ENCODE measurements around the gene CDH13. TPM values are rescaled to one million over a fixed set of nuclear protein-coding genes. Genes with fewer than 3 reads are reported as not detected.

Gene CDH13
- total RNA-seq, 1 donor from 2014 or later, result 81.1 TPM

DNA sequence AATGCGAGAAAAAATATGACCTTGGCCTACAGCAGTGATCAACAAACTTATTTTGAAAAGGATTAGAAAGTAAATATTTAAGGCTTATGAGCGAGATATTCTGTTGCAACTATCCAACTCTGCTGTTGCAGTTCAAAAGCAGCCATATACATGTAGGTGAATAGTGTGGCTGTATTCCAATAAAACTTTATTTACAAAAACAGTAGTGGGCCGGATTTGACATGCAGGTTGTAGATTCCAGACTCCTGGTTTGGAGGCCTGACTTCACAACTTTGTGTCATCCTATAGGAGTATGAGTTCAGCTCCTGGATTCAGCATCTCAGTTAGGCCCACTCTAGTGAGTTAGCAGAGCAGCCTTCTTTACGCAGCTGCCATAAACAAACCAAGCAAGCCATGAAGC, 386.3 kb downstream of the CDH13 start:
- no peak overlapping the region for H3K27ac Mint-ChIP-seq (ENCODE audit: unreplicated experiment)
- DNase-seq, result no peak
- H3K4me3 Mint-ChIP-seq (ENCODE audit: unreplicated experiment), result no peak overlapping the region
- H3K4me1 Mint-ChIP-seq (ENCODE audit: low read depth, unreplicated experiment), result peaks cover 18% of the 10 kb centered on the region
- TF ChIP-seq, protein P1, sequence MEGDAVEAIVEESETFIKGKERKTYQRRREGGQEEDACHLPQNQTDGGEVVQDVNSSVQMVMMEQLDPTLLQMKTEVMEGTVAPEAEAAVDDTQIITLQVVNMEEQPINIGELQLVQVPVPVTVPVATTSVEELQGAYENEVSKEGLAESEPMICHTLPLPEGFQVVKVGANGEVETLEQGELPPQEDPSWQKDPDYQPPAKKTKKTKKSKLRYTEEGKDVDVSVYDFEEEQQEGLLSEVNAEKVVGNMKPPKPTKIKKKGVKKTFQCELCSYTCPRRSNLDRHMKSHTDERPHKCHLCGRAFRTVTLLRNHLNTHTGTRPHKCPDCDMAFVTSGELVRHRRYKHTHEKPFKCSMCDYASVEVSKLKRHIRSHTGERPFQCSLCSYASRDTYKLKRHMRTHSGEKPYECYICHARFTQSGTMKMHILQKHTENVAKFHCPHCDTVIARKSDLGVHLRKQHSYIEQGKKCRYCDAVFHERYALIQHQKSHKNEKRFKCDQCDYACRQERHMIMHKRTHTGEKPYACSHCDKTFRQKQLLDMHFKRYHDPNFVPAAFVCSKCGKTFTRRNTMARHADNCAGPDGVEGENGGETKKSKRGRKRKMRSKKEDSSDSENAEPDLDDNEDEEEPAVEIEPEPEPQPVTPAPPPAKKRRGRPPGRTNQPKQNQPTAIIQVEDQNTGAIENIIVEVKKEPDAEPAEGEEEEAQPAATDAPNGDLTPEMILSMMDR (IDR thresholded peaks at IDR 0.05; ENCODE audit: partially characterized antibody, unreplicated experiment), result no peak
- H3K27me3 Mint-ChIP-seq (ENCODE audit: unreplicated experiment), result no peaks in the 10 kb centered on the region
- peaks cover 1% of the 10 kb centered on the region for H3K9me3 Mint-ChIP-seq (ENCODE audit: unreplicated experiment)
- no peaks in the 10 kb centered on the region for H3K36me3 Mint-ChIP-seq (ENCODE audit: unreplicated experiment)

DNA sequence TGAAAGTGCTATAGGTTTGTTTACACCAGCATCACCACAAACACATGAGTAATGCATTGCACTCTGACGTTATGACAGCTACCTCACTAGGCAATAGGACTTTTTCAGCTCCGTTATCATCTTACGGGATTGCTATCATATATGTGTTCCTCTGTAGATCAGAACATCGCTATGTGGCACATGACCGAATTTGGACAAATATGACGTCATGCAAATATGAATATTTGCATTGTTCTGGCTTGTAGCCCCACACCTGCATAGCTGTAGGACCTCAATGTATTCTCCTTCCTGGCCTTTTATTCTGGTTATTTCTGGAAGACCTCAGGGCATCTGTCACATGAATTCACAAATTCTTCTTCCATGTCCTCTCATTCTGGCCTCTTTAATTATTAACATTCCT, 393.2 kb downstream of the CDH13 start:
- TF ChIP-seq, protein P1 (IDR thresholded peaks at IDR 0.05; ENCODE audit: partially characterized antibody, unreplicated experiment), result no peak
- H3K27me3 Mint-ChIP-seq (ENCODE audit: unreplicated experiment), result no peaks in the 10 kb centered on the region
- H3K4me1 Mint-ChIP-seq (ENCODE audit: low read depth, unreplicated experiment), result peaks cover 20% of the 10 kb centered on the region
- no peak overlapping the region for H3K27ac Mint-ChIP-seq (ENCODE audit: unreplicated experiment)
- no peaks in the 10 kb centered on the region for H3K36me3 Mint-ChIP-seq (ENCODE audit: unreplicated experiment)
- no peak overlapping the region for H3K4me3 Mint-ChIP-seq (ENCODE audit: unreplicated experiment)
- no peak for DNase-seq
- H3K9me3 Mint-ChIP-seq (ENCODE audit: unreplicated experiment), result no peaks in the 10 kb centered on the region

DNA sequence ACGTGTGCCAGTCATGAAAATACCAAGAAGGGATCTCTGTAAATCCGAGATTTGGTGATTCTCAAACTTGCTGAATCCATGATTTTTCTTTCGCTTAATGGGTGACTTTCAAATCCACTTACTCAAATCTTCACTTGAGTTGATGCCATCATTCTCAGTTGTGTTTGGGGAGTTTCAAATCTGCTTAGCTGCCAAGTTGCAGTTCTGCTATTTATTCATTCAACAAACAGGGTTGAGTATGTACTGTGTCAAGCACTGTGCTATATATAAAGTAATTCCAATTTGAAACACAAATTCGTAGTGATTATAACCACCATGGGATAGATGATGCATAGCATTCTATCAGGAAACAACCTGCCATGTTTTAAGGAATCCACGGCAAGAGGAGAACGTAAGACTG, 394.3 kb downstream of the CDH13 start:
- TF ChIP-seq, protein P1 (IDR thresholded peaks at IDR 0.05; ENCODE audit: partially characterized antibody, unreplicated experiment), result no peak
- peaks cover 14% of the 10 kb centered on the region for H3K4me1 Mint-ChIP-seq (ENCODE audit: low read depth, unreplicated experiment)
- no peaks in the 10 kb centered on the region for H3K27me3 Mint-ChIP-seq (ENCODE audit: unreplicated experiment)
- H3K4me3 Mint-ChIP-seq (ENCODE audit: unreplicated experiment), result no peak overlapping the region
- peaks cover 2% of the 10 kb centered on the region for H3K9me3 Mint-ChIP-seq (ENCODE audit: unreplicated experiment)
- no peak for DNase-seq
- no peak overlapping the region for H3K27ac Mint-ChIP-seq (ENCODE audit: unreplicated experiment)
- no peaks in the 10 kb centered on the region for H3K36me3 Mint-ChIP-seq (ENCODE audit: unreplicated experiment)

DNA sequence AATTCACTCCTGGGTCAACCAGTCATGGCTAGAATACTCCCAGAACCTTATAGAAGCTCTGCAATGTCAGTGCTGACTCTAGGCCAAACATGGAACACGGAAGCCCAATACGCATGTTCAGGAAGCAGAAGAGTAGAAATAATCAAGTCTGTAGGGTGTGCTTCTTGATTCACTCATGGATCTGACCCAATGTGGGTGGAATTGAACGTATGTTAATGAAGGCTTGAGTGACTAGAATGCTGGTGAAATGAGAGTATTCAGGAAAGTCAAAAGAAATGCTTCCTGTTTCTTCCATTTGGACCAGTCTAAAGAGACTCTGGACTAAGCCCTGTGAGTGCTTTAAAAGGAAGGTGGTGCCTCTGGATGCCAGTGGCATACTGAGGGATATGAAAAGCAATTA, 395.0 kb downstream of the CDH13 start:
- Mint-ChIP-seq H3K27me3 (ENCODE audit: unreplicated experiment) (no peaks in the 10 kb centered on the region), H3K4me3 (ENCODE audit: unreplicated experiment) (no peak overlapping the region), H3K9me3 (ENCODE audit: unreplicated experiment) (peaks cover 2% of the 10 kb centered on the region), H3K27ac (ENCODE audit: unreplicated experiment) (no peak overlapping the region), H3K4me1 (ENCODE audit: low read depth, unreplicated experiment) (peaks cover 13% of the 10 kb centered on the region), H3K36me3 (ENCODE audit: unreplicated experiment) (no peaks in the 10 kb centered on the region)
- DNase-seq, result no peak
- TF ChIP-seq, protein P1 (IDR thresholded peaks at IDR 0.05; ENCODE audit: partially characterized antibody, unreplicated experiment), result no peak

DNA sequence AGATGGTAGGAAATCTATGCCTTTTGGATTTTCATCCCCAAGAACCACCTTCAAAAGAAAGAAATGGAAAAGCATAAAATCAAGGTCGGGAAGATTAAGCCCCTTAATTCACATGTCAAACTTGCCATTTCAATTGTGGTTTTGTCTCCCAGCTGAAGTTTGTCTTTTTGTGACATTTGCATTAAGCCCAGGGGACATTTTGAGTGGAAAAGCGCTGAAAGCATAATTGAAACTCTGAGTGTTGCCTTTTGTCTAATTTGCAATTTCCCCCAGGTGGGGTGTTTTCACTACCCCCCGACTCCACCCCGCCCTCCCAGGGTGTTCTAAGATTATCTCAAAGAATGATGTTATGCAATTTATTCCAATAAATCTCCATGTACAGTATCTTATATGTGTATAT, 396.2 kb downstream of the CDH13 start:
- no peak for DNase-seq
- no peaks in the 10 kb centered on the region for H3K27me3 Mint-ChIP-seq (ENCODE audit: unreplicated experiment)
- TF ChIP-seq, protein P1 (IDR thresholded peaks at IDR 0.05; ENCODE audit: partially characterized antibody, unreplicated experiment), result no peak
- H3K4me1 Mint-ChIP-seq (ENCODE audit: low read depth, unreplicated experiment), result peaks cover 12% of the 10 kb centered on the region
- H3K4me3 Mint-ChIP-seq (ENCODE audit: unreplicated experiment), result no peak overlapping the region
- H3K36me3 Mint-ChIP-seq (ENCODE audit: unreplicated experiment), result no peaks in the 10 kb centered on the region
- H3K9me3 Mint-ChIP-seq (ENCODE audit: unreplicated experiment), result peaks cover 2% of the 10 kb centered on the region
- no peak overlapping the region for H3K27ac Mint-ChIP-seq (ENCODE audit: unreplicated experiment)
